Activated CD8-positive, alpha-beta memory T cell treated with anti-CD3 and anti-CD28 coated beads, Interleukin-2, amount 10 ng/mL, durations not matched to agents 7 days and 5 days (primary cell): ENCODE data around the gene SGPL1. TPM values are rescaled to one million over a fixed set of nuclear protein-coding genes. Genes with fewer than 3 reads are reported as not detected.

Source experiments
- ATAC-seq: fragments of 150-1000 bp; cut with Tn5 transposase; one replicate; pipeline ENCODE4 v1.10.0; 2021; ENCODE audit warnings: moderate library complexity
- CTCF ChIA-PET: fragments of 350-600 bp; sonication (Branson Sonifier 250); formaldehyde crosslinking; loops from one replicate; lab custom pipeline; 2021; ENCODE audit warnings: antibody characterized with exemption; lab: Charles Lee
- DNase-seq: peaks from one replicate; pipeline ENCODE4 v3.0.0-alpha.2; 2020
- H3K27ac Mint-ChIP-seq: one replicate; pipeline ENCODE4 v1.8.0; 2021; ENCODE audit warnings: mild to moderate bottlenecking, mixed read lengths
- H3K27me3 Mint-ChIP-seq: one replicate; pipeline ENCODE4 v1.8.0; 2021; ENCODE audit warnings: mixed read lengths
- H3K36me3 Mint-ChIP-seq: one replicate; pipeline ENCODE4 v1.8.0; 2021; ENCODE audit warnings: mild to moderate bottlenecking, mixed read lengths
- H3K4me1 Mint-ChIP-seq: one replicate; pipeline ENCODE4 v1.8.0; 2021; ENCODE audit warnings: mixed read lengths
- H3K4me3 Mint-ChIP-seq: one replicate; pipeline ENCODE4 v1.8.0; 2021; ENCODE audit warnings: mild to moderate bottlenecking, moderate library complexity, mixed read lengths
- H3K9me3 Mint-ChIP-seq: one replicate; pipeline ENCODE4 v1.8.0; 2022; ENCODE audit warnings: low read depth, mixed read lengths
- total RNA-seq, 2 experiments: library from RNA; stranded (reverse); gene quantifications; one replicate each; pipeline ENCODE4 v1.2.3, GENCODE V29; 2021

Gene SGPL1
- total RNA-seq, 2 experiments from 2014 or later, result 22.5 to 29.3 TPM

GRCh38 chr10:70832221-70832620 is 16.5 kb downstream of the SGPL1 start:
- CTCF ChIA-PET, result no interaction called here
- DNase-seq, result no peak
- no peak for ATAC-seq
- Mint-ChIP-seq H3K27ac (no peak overlapping the region), H3K27me3 (no peaks in the 10 kb centered on the region), H3K4me3 (no peak overlapping the region), H3K36me3 (peaks cover 17% of the 10 kb centered on the region), H3K4me1 (peaks cover 27% of the 10 kb centered on the region), H3K9me3 (no peaks in the 10 kb centered on the region)

GRCh38 chr10:70832852-70833528 is 17.2 kb downstream of the SGPL1 start:
- no peaks in the 10 kb centered on the region for H3K9me3 Mint-ChIP-seq
- H3K36me3 Mint-ChIP-seq, result peaks cover 25% of the 10 kb centered on the region
- H3K4me3 Mint-ChIP-seq, result no peak overlapping the region
- CTCF ChIA-PET, result interaction anchor here (1.2 kb wide), 1 partner anchor 21 kb away, joined by 3 read pairs; no protein-coding TSS in a partner anchor
- ATAC-seq, result no peak
- no peak for DNase-seq
- peaks cover 27% of the 10 kb centered on the region for H3K4me1 Mint-ChIP-seq
- H3K27me3 Mint-ChIP-seq, result no peaks in the 10 kb centered on the region
- no peak overlapping the region for H3K27ac Mint-ChIP-seq

- no peak for DNase-seq
- CTCF ChIA-PET, result interaction anchor here (1.2 kb wide), 1 partner anchor 20 kb away, joined by 3 read pairs; no protein-coding TSS in a partner anchor
- Mint-ChIP-seq H3K36me3 (peaks cover 30% of the 10 kb centered on the region), H3K27ac (no peak overlapping the region), H3K9me3 (no peaks in the 10 kb centered on the region), H3K4me1 (peaks cover 29% of the 10 kb centered on the region), H3K4me3 (no peak overlapping the region), H3K27me3 (no peaks in the 10 kb centered on the region)
- ATAC-seq, result no peak
Measured at GRCh38 chr10:70833601-70834000, 17.9 kb downstream of the SGPL1 start.

GRCh38 chr10:70834021-70834420 is 18.3 kb downstream of the SGPL1 start:
- Mint-ChIP-seq H3K36me3 (peaks cover 30% of the 10 kb centered on the region), H3K4me1 (peaks cover 29% of the 10 kb centered on the region)

GRCh38 chr10:70834441-70835151 is 18.8 kb downstream of the SGPL1 start:
- no peaks in the 10 kb centered on the region for H3K9me3 Mint-ChIP-seq
- DNase-seq, result no peak
- no peak for ATAC-seq
- CTCF ChIA-PET, result no interaction called here
- H3K4me3 Mint-ChIP-seq, result no peak overlapping the region
- no peak overlapping the region for H3K27ac Mint-ChIP-seq
- H3K27me3 Mint-ChIP-seq, result no peaks in the 10 kb centered on the region
- peaks cover 30% of the 10 kb centered on the region for H3K36me3 Mint-ChIP-seq
- peaks cover 29% of the 10 kb centered on the region for H3K4me1 Mint-ChIP-seq

More at GRCh38 chr10:70834021-70834420, 18.3 kb downstream of the SGPL1 start:
- ATAC-seq, result no peak
- Mint-ChIP-seq H3K27me3 (no peaks in the 10 kb centered on the region), H3K9me3 (no peaks in the 10 kb centered on the region), H3K27ac (no peak overlapping the region), H3K4me3 (no peak overlapping the region)
- CTCF ChIA-PET, result interaction anchor here (1.2 kb wide), 1 partner anchor 20 kb away, joined by 3 read pairs; no protein-coding TSS in a partner anchor
- DNase-seq, result no peak

GRCh38 chr10:70836319-70836718 is 20.6 kb downstream of the SGPL1 start:
- DNase-seq (no peak), ATAC-seq (no peak)
- H3K36me3 Mint-ChIP-seq, result peaks cover 31% of the 10 kb centered on the region
- peaks cover 40% of the 10 kb centered on the region for H3K4me1 Mint-ChIP-seq
- H3K9me3 Mint-ChIP-seq, result no peaks in the 10 kb centered on the region
- H3K4me3 Mint-ChIP-seq, result no peak overlapping the region
- CTCF ChIA-PET, result interaction anchor here (1.0 to 1.1 kb wide), 2 partner anchors 9 to 20 kb away, joined by 3 read pairs; no protein-coding TSS in a partner anchor
- no peaks in the 10 kb centered on the region for H3K27me3 Mint-ChIP-seq
- H3K27ac Mint-ChIP-seq, result no peak overlapping the region

GRCh38 chr10:70837660-70838059 is 21.9 kb downstream of the SGPL1 start:
- ATAC-seq (no peak), DNase-seq (no peak)
- H3K4me3 Mint-ChIP-seq, result no peak overlapping the region
- H3K36me3 Mint-ChIP-seq, result peaks cover 37% of the 10 kb centered on the region
- no peaks in the 10 kb centered on the region for H3K27me3 Mint-ChIP-seq
- H3K4me1 Mint-ChIP-seq, result peaks cover 46% of the 10 kb centered on the region
- H3K9me3 Mint-ChIP-seq, result peaks cover 3% of the 10 kb centered on the region
- H3K27ac Mint-ChIP-seq, result no peak overlapping the region
- CTCF ChIA-PET, result interaction anchor here (1.5 kb wide), 1 partner anchor 17 kb away, joined by 3 read pairs; no protein-coding TSS in a partner anchor

GRCh38 chr10:70838270-70838805 is 22.6 kb downstream of the SGPL1 start:
- H3K9me3 Mint-ChIP-seq, result peaks cover 3% of the 10 kb centered on the region
- CTCF ChIA-PET, result interaction anchor here (1.4 to 1.5 kb wide), 2 partner anchors 17 to 21 kb away, joined by 3 to 4 read pairs; no protein-coding TSS in a partner anchor
- ATAC-seq (no peak), DNase-seq (no peak)
- no peaks in the 10 kb centered on the region for H3K27me3 Mint-ChIP-seq
- H3K4me3 Mint-ChIP-seq, result no peak overlapping the region
- no peak overlapping the region for H3K27ac Mint-ChIP-seq
- peaks cover 39% of the 10 kb centered on the region for H3K4me1 Mint-ChIP-seq
- H3K36me3 Mint-ChIP-seq, result peaks cover 36% of the 10 kb centered on the region

GRCh38 chr10:70840836-70841235 is 25.1 kb downstream of the SGPL1 start:
- Mint-ChIP-seq H3K4me3 (no peak overlapping the region), H3K27me3 (no peaks in the 10 kb centered on the region), H3K9me3 (peaks cover 3% of the 10 kb centered on the region), H3K36me3 (peaks cover 38% of the 10 kb centered on the region), H3K4me1 (peaks cover 26% of the 10 kb centered on the region), H3K27ac (no peak overlapping the region)
- no peak for ATAC-seq
- CTCF ChIA-PET, result interaction anchor here (1.2 kb wide), 1 partner anchor 419 kb away, joined by 3 read pairs; no protein-coding TSS in a partner anchor
- no peak for DNase-seq

GRCh38 chr10:70843333-70843732 is 27.6 kb downstream of the SGPL1 start:
- DNase-seq, result no peak
- Mint-ChIP-seq H3K27ac (no peak overlapping the region), H3K4me1 (peaks cover 26% of the 10 kb centered on the region), H3K4me3 (no peak overlapping the region), H3K9me3 (peaks cover 3% of the 10 kb centered on the region), H3K27me3 (no peaks in the 10 kb centered on the region), H3K36me3 (peaks cover 21% of the 10 kb centered on the region)
- CTCF ChIA-PET, result interaction anchor here (1.2 kb wide), 1 partner anchor 38 kb away, joined by 3 read pairs; no protein-coding TSS in a partner anchor
- ATAC-seq, result no peak

- Mint-ChIP-seq H3K27me3 (no peaks in the 10 kb centered on the region), H3K4me1 (peaks cover 30% of the 10 kb centered on the region), H3K9me3 (peaks cover 3% of the 10 kb centered on the region), H3K4me3 (no peak overlapping the region), H3K27ac (no peak overlapping the region), H3K36me3 (peaks cover 23% of the 10 kb centered on the region)
- ATAC-seq (no peak), DNase-seq (no peak)
- CTCF ChIA-PET, result interaction anchor here (1.2 kb wide), 1 partner anchor 37 kb away, joined by 3 read pairs; no protein-coding TSS in a partner anchor
Measured at GRCh38 chr10:70843776-70844489, 28.2 kb downstream of the SGPL1 start.

GRCh38 chr10:70845256-70845655 is 29.5 kb downstream of the SGPL1 start:
- Mint-ChIP-seq H3K27ac (no peak overlapping the region), H3K27me3 (no peaks in the 10 kb centered on the region), H3K9me3 (peaks cover 3% of the 10 kb centered on the region), H3K36me3 (peaks cover 23% of the 10 kb centered on the region), H3K4me3 (no peak overlapping the region), H3K4me1 (peaks cover 32% of the 10 kb centered on the region)
- CTCF ChIA-PET, result no interaction called here
- DNase-seq (no peak), ATAC-seq (no peak)

- Mint-ChIP-seq H3K9me3 (peaks cover 3% of the 10 kb centered on the region), H3K27ac (no peak overlapping the region), H3K27me3 (no peaks in the 10 kb centered on the region), H3K4me1 (peaks cover 29% of the 10 kb centered on the region), H3K4me3 (no peak overlapping the region), H3K36me3 (peaks cover 22% of the 10 kb centered on the region)
- ATAC-seq (no peak), DNase-seq (no peak)
- CTCF ChIA-PET, result no interaction called here
Measured at GRCh38 chr10:70845816-70846215, 30.1 kb downstream of the SGPL1 start.
